ENCODE data around the gene ASS1.

GRCh38 chr9:130473566-130473965 is 28.8 kb downstream of the ASS1 start:
- TF ChIP-seq CTCF (IDR thresholded peaks at IDR 0.05; ENCODE audit: insufficient read depth, low read depth, low read length) = no peak
- TF ChIP-seq EZH2 (IDR thresholded peaks at IDR 0.05; ENCODE audit: insufficient read depth, low read length) = peak; percentile 8

Data from astrocyte (in vitro differentiated cells and primary cell).